GM11168 (cell line): ENCODE results near the gene AMDHD2.
"Not testable (repeated sequence)": the region's sequence is repeated elsewhere in the genome, so short reads cannot be mapped to it uniquely, and the experiment has no call there.

ENCODE experiments used
- in situ Hi-C: fragments of 300-500 bp; cut with MboI; formaldehyde crosslinking; loops from one replicate; pipeline ENCODE4 v1.12.0; 2022; ENCODE audit warnings: low sequenced_read_pairs; ENCODE audit not compliant: unreplicated experiment

Gene AMDHD2

GRCh38 chr16:2554709-2555425 lies 34.7 kb downstream of the AMDHD2 start:
- in situ Hi-C loops, result not testable (repeated sequence)

GRCh38 chr16:2557150-2557549 lies 37.0 kb downstream of the AMDHD2 start:
- in situ Hi-C loops, result not testable (repeated sequence)

DNA sequence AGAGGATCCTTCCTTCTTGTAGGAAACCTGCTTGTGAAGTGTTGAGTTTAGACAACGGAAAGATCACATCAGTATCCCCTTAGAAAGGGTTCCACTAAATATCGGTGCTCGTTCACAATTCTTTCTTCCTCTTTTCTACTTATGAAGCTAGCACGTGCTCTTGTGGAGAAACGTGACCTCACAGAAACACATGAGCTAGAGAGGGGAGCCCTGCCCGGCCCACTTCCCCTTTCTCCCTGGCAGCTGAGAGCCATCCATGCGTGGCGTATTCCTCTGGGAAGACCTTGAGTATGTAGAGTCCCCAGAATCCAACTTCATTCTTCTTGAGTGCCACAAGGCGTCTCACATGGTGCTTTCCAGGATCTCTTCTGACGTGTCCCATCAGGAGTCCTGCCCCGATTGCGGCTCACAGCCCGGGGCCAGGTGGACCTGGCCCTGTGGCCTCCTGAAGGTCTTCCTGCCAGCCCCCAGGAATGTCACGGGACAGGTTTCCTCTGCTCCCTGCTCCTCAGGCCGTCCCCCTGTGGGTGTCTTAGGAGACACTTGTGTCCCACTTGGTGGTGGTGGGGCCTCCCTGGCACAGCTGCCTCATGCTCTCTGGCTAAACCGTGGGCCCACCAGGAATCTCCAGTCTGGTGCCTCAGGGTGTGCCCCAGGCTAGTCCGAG lies 40.1 kb downstream of the AMDHD2 start:
- in situ Hi-C loops, result not testable (repeated sequence)

DNA sequence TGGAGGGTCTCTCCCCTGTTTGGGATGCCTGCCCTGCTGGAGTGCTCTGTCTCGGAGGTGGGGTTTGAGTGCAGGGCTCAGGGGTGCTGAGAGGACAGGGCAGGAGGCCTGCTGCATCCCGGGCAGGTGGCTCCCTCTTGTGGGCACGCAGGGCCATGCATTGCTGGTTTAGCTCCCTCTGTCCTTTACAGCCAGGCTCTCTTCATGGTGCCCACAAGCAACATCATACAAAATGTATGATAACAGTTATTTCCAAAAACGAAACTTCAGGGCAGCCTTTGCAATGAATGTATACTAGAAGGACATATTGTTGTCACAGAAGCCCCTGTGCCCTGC lies 40.6 kb downstream of the AMDHD2 start:
- in situ Hi-C loops, result not testable (repeated sequence)

- in situ Hi-C loops, result not testable (repeated sequence)
Measured at GRCh38 chr16:2567506-2567905, 47.3 kb downstream of the AMDHD2 start.

GRCh38 chr16:2568573-2568972 lies 48.4 kb downstream of the AMDHD2 start:
- in situ Hi-C loops, result not testable (repeated sequence)

GRCh38 chr16:2572704-2573103 lies 52.5 kb downstream of the AMDHD2 start:
- in situ Hi-C loops, result not testable (repeated sequence)

GRCh38 chr16:2575839-2576238 lies 55.7 kb downstream of the AMDHD2 start:
- in situ Hi-C loops, result not testable (repeated sequence)

GRCh38 chr16:2577044-2577443 lies 56.9 kb downstream of the AMDHD2 start:
- in situ Hi-C loops, result not testable (repeated sequence)

DNA sequence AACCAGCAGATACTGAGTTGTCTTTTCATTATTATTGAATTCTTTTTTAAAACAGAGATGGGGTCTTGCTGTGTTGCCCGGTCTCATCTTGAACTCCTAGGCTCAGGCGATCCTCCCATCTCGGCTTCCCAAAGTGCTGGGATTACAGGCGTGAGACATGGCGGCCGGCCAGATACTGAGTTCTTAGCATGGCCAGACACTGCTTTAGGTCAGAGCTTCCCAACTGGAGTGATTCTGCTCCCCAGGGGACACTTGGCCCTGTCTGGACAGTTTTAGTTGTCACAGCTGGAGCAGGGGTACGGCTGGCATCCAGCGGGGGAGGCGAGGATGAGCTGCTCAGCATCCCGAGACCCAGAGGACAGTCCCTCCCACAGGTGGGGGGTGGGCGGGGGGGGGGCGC lies 58.7 kb downstream of the AMDHD2 start:
- in situ Hi-C loops, result not testable (repeated sequence)

GRCh38 chr16:2580143-2580542 lies 60.0 kb downstream of the AMDHD2 start:
- in situ Hi-C loops, result loop anchor here (5.0 kb wide), 1 partner anchor 37 kb away; no protein-coding TSS in a partner anchor

GRCh38 chr16:2580818-2581217 lies 60.6 kb downstream of the AMDHD2 start:
- in situ Hi-C loops, result loop anchor here (5.0 kb wide), 1 partner anchor 36 kb away; no protein-coding TSS in a partner anchor
